ENCODE results near the gene NDUFA7.

Gene NDUFA7

GRCh38 chr19:8321067-8321985, at the start of gene NDUFA7, which contains the start of gene RPS28:
Gene NDUFA7, minus strand, starts transcription at chr19:8321375. Its CDS starts 17 bp downstream, at chr19:8321358.
Gene RPS28, plus strand, starts transcription at chr19:8321496. Its CDS starts 35 bp downstream, at chr19:8321531.
- peak within 1 kb of the TSS; percentile 95 for H3K4me3 ChIP-seq (ENCODE audit: low read depth, low read length)
- DNase-seq (ENCODE audit: low read depth): peak; percentile 98
- TF ChIP-seq, protein P1, sequence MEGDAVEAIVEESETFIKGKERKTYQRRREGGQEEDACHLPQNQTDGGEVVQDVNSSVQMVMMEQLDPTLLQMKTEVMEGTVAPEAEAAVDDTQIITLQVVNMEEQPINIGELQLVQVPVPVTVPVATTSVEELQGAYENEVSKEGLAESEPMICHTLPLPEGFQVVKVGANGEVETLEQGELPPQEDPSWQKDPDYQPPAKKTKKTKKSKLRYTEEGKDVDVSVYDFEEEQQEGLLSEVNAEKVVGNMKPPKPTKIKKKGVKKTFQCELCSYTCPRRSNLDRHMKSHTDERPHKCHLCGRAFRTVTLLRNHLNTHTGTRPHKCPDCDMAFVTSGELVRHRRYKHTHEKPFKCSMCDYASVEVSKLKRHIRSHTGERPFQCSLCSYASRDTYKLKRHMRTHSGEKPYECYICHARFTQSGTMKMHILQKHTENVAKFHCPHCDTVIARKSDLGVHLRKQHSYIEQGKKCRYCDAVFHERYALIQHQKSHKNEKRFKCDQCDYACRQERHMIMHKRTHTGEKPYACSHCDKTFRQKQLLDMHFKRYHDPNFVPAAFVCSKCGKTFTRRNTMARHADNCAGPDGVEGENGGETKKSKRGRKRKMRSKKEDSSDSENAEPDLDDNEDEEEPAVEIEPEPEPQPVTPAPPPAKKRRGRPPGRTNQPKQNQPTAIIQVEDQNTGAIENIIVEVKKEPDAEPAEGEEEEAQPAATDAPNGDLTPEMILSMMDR (conservative IDR thresholded peaks at IDR 0.05; ENCODE audit: low read depth, low read length): no peak

GRCh38 chr19:8370176-8371010, 49.2 kb upstream of the NDUFA7 start:
- DNase-seq (ENCODE audit: low read depth): peak; percentile 49
- TF ChIP-seq, protein P1 (conservative IDR thresholded peaks at IDR 0.05; ENCODE audit: low read depth, low read length): no peak
- H3K4me3 ChIP-seq (ENCODE audit: low read depth, low read length): no peak overlapping the region

GRCh38 chr19:8367327-8368001, 46.3 kb upstream of the NDUFA7 start:
- peak overlapping the region; percentile 36 for H3K4me3 ChIP-seq (ENCODE audit: low read depth, low read length)
- DNase-seq (ENCODE audit: low read depth): peak; percentile 99

DNA sequence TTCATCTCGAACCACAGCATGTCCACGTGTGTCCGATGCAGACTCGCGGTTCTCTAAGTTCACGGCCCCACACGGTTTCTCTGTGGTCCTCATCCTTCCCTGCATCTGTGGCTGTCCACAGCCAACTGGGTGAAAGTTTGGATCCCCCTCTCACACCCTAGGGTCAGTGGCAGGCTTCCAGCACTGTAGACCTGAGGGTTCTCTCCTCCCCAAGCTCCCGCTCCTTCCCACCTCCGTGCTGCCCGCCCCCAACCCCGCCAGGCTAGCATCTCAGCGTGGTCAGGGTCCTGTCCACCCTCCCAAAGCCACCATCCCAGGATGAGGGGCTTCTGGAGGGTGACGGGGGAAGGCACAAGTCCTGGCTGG, 45.8 kb upstream of the NDUFA7 start:
- DNase-seq (ENCODE audit: low read depth): peak; percentile 89
- TF ChIP-seq, protein P1 (conservative IDR thresholded peaks at IDR 0.05; ENCODE audit: low read depth, low read length): no peak
- H3K4me3 ChIP-seq (ENCODE audit: low read depth, low read length): peak overlapping the region; percentile 36

More at GRCh38 chr19:8367327-8368001, 46.3 kb upstream of the NDUFA7 start:
- TF ChIP-seq, protein P1 (conservative IDR thresholded peaks at IDR 0.05; ENCODE audit: low read depth, low read length): no peak

- H3K4me3 ChIP-seq (ENCODE audit: low read depth, low read length): no peak overlapping the region
- no peak for DNase-seq (ENCODE audit: low read depth)
- TF ChIP-seq, protein P1 (conservative IDR thresholded peaks at IDR 0.05; ENCODE audit: low read depth, low read length): no peak
These were observed 45.0 kb upstream of the NDUFA7 start for GRCh38 chr19:8366121-8366581.
